Right lobe of liver (tissue), 4 donors: Measurements from ENCODE around the gene BICDL1.

ENCODE experiments used
- CTCF ChIP-seq, 4 donors: fragments of 200-600 bp in 3 of 4; fragments of 450-650 bp in 1 of 4; IDR thresholded peaks; one replicate each; pipeline versions ENCODE4 v1.5.1 to v1.8.0; 2016 to 2022; ENCODE audit warnings: antibody characterized with exemption in 4 of 4, mild to moderate bottlenecking in 2 of 4
- POLR2A ChIP-seq: fragments of 450-650 bp; IDR thresholded peaks from one replicate; pipeline ENCODE4 v1.6.1; 2017; ENCODE audit warnings: antibody characterized with exemption, mild to moderate bottlenecking
- donor health status: DM: no; HTN: no; CAD: no.
- donor health status: DM: no; HTN: no; CAD: no.
- donor health status: DM: no; HTN: yes; CAD: no.

DNA sequence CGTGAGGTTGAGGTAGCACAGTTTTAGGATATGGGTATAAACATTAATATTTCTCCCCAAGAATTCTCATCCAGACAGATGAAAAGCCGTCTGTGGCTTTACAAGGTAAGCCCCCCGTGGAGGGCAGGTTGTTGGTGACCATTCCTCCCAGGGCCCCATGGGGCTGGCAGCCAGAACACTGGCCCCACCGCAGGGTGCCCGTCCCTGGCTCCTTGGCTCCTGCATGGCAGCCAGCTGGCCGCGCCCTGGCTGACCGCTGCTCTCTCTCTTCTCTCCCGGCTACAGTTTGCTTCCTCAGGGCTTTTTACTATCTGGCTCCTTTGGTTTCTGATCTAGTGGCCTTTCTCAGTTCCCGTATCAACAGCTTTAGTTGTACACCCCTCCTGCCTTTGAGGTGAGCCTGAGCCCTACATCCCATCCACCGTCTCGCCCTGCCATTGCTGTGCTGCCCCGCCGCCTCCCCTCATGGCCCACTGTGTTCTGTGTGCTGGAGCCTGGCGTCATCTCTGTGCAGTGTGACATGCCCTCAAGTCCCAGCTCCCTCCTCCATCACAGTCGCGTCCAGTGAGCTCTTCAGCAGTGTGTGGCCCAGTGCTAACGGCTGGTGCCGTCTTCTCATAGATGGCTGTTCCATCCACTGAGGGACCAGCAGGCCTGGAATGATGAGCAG is 101.7 kb downstream of the BICDL1 start:
- TF ChIP-seq POLR2A (no peak), CTCF (IDR thresholded peaks at IDR 0.05) (no peak)
